ENCODE measurements around the gene IRF2BP2.
"Not testable (repeated sequence)": the region's sequence is repeated elsewhere in the genome, so short reads cannot be mapped to it uniquely, and the experiment has no call there.

Gene IRF2BP2

DNA sequence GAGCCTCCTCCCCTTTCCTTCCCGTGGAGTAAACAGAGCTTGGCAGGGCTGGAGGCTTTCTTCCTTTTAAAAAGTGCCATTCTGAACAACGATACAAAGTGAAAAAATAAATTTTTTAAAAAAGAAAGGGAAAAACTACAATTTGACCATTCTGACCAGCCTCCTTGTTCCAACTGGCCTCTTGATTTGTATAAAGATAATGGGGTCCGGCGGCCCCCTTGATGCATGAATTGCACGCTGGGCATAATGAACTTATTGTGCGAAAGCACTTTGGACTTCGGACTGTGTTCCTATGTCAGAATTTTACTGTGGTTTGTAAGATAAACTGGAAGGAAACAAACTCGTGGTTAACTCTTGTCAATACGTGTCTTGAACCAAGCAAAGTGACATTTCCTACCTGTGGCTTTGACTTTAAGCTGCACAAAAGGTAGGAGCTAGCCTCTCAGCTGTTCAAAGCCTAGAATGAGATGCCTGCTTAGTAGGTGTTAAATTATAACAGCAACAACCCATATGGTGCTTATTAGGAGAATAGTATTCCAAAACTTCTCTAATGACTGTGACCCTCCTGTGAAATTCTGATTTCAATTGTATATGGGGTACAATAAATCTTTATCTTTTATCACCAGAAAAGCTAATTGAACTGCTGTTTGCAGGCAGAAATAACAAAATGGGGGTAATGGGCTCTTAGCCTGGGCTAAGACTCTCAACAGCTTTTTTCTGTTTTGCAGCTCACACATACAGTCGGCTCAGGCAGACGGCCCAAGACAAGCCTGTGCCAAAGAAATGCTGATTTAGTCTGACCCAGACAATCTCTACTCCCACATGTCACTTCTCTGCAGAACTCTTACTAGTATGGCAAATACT, 9.3 kb downstream of the IRF2BP2 start:
- DNase-seq = peak; percentile 81

DNA sequence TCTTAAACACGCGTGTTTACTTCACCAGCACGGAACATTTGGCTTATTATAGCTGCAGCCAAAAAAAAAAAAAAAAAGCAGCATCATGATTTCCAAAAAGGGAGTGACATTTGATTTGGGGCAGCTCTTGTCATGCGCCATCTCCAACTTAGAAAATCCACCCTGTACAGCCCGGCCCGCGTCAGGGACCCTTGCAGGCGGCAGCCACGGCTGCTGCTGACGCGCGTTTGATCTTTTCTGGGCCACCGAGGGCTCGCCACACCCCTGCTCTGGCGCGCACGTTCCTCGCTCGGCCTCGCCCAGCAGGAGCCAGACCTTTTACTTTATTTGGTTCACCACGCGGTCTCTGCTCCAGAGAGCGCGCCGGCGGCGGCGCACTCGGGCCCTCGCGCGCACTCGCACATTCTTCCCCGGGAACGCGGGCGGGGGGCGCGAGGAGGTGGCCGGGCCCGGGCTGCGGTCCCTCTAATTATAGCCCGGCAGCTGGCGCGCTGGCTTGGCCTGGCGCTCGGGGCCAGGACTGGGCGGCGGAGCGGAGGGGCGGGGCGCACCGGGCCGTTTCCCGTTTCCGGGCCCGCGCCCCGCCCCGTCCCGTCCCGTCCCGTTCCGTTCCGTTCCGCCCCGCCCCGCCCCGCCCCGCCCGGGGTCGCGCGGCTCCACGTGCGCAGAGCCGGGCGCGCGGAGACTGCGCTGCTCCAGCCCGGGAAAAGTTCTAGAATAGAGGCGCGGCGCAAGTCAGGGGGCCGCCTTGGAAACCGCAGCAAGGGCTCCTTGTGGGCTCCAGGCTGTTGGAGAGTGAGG, 10.2 kb downstream of the IRF2BP2 start:
- DNase-seq = peak; percentile 93

DNA sequence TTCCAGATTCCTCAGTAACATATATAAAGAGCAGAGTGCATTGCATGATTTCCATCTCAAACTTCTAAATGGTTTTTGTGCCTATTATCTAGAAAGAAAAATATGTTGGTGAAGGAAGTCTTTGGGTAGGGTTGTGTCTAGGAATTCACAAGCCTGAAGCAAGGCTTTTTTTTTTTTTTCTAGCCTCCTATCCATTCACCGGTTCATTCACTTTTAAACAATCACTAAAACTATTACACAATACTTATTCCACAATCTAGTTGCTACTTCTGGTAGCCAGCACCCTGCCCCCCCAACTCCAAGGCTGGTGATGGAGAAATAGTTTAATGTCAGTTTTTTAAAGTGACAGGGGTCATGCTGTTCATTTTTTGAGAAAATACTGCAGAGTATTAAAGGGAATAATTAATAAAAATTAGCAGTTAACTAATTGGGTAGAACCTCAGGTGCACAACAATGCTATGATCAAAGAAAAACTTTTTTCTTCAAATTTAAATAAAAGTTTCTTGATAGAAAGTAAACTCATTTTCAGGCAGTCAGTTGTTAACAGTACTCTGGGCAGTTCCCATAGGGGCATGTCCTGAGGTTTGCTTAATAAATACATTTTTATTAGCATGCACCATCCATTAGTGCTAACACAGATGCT, 10.9 kb downstream of the IRF2BP2 start:
- DNase-seq = no peak

DNA sequence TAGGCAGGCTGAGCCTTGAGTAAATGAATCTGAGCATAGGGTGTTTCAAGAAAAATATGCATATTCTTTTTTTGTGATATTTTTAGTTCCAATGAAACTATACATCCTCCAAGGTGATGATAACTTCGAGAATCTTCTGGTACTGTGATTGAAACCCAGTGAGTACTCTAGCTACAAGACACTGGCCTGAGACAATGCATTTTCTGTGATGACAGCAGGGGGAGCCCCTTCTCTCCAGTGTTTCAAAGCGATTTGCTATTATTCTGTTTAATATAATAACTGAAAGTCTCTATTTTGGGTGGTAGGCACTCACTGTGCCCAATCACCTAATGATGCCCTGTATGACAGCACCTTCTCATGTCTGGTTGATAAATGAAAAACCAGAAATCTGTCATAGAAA, 12.1 kb downstream of the IRF2BP2 start:
- DNase-seq = no peak

DNA sequence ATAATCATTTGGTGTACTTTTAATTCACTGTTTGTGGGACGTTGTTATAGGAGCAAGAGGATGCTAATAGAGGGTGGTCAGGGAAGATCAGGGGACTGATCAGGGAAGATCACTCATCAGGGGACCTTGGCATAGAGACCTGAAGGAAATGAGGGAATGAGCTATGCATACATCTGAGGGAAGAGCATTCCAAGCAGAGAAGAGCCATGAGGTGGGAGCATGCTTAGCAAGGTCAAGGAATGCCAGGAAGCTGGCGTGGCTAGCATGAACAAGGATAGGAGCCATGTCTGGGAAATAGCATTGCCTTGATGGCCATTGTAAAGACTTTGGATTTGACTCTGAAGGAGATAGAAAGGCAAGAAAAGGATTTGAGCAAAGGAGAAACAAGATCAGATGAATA, 14.1 kb downstream of the IRF2BP2 start:
- DNase-seq = no peak

DNA sequence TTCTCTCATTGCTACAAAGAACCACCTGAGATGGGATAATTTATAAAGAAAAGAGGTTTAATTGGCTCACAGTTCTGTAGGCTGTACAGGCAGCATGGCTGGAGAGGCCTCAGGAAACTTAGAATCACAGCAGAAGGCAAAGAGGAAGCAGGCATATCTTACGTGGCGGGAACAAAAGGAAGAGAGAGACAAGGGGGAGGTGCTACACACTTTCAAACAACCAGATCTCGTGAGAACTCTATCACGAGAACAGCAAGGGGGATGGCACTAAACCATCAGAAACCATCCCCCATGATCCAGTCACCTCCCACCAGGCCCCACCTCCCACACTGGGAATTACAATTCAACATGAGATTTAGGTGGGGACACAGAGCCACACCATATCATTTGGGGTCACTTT, 15.4 kb downstream of the IRF2BP2 start:
- DNase-seq = not testable (repeated sequence)

DNA sequence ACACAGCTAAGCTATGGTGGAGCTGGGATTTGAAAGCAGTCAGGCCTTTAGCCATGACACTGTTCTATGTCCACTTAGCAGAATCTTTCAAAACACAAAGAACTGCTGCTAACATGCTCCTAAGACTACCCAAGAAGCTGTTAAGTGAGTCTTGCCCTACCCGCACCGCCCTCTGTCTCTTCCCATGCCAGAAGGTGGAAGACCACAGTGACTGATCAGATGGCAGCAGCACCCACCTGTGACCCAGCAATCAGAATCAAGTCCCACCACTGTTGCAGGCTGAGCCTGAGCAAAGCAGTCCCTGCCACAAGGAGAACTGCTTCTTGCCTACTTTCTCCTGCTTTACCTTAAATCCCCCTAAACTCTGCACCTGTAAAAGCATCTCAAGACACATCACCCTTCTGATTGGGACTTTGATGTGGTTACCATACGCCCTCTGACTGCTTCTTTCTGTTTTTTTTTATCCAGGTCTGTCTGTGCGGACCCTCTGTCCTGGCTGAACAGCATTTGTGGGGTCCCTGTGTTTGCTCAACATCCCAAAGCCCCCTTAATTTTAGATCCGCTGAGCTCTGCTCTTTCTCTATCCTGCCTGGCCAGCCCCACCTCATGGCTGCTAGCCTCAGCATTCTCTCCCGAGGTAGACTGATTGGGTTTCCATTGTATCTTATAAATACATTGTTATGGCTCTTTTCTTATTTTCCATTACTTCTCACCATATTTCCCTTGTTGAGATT, 16.0 kb downstream of the IRF2BP2 start:
- no peak for DNase-seq

DNA sequence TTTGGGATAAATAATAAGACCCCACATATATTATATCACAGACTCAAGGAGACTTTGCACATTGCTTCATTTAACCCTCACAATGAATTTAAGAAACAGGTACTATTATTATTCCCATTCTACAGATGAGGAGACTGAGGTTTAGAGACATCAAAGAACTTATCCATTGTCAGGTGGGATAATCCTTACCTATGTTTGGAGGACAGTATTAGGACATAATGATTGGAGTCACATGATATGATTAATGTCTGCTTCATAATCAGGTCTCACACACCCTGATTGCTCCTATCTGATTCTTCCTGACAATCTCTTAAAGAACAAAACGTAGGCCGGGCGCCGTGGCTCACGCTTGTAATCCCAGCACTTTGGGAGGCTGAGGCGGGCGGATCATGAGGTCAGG, 16.9 kb downstream of the IRF2BP2 start:
- no peak for DNase-seq

DNA sequence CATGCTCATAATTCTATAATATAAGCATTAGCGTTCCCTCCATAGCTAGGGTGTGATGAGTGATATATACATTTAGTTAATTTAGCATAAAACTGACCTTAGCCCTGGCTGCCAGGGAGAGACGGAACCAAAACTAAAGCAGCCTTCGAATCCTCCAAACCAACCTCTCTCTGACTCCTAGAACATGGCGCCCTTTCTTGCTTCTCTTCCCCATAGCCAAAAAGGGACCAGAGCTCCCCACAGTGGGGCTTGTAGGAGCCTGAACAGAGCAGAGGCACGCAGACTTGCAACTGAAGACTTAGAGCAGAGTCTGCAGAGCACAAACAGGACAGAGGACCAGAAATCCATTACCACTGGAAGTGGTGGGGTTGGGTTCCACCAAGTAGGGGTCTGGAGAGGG, 17.7 kb downstream of the IRF2BP2 start:
- DNase-seq = no peak

DNA sequence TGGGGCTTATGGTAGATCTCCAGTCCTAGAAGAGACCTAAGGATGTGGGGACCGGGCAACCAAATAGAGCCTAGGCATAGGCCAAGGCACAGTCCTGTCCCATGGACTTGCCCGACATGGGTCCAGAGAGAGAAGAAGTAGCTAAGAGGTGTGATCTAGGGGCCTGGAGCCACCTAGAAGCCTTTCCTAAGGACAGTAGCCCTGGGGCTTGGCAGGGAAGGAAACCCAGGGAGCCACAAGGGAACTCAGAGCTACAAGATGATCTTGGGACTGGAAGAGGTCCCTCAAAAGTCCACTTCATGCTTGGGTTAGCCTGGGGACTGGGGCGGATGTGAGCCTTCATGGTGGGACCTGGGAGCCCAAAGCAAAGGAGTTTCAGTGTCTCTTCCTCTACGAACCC, 18.8 kb downstream of the IRF2BP2 start:
- no peak for DNase-seq

DNA sequence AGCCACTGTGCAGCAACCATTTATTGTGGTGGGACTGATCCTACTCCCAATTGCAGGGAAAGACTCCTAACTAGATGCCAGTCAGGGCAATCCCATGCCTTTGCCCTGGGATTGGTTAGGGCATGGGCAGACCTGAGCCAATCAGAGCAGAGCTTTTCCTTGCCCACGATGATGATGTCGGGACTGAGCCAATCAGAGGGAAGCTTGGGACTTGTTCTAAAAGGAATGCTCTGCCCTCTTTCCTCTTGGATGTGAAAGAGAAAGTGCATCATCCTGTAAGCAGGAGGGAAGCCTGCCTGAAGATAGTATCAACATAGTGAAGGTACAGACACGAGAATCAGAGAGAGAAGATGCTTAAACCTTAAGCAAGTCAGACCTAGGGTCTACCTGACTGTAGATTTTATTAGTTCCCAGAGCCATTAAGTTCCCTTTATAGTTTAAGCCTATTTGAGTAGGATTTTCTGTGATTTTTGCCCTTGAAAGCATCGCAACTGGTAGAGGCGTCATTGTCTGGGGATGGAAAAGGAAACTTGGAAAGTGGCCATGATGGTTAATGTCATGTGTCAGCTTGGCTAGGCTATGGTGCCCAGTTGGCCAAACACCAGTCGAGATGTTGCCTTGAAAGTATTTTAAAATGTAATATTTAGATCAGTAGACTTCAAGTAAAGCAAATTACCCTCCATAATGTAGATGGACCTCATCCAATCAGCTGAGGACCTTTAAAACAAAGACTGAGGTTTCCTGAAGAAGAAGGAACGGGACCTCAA, 19.9 kb downstream of the IRF2BP2 start:
- DNase-seq = no peak

DNA sequence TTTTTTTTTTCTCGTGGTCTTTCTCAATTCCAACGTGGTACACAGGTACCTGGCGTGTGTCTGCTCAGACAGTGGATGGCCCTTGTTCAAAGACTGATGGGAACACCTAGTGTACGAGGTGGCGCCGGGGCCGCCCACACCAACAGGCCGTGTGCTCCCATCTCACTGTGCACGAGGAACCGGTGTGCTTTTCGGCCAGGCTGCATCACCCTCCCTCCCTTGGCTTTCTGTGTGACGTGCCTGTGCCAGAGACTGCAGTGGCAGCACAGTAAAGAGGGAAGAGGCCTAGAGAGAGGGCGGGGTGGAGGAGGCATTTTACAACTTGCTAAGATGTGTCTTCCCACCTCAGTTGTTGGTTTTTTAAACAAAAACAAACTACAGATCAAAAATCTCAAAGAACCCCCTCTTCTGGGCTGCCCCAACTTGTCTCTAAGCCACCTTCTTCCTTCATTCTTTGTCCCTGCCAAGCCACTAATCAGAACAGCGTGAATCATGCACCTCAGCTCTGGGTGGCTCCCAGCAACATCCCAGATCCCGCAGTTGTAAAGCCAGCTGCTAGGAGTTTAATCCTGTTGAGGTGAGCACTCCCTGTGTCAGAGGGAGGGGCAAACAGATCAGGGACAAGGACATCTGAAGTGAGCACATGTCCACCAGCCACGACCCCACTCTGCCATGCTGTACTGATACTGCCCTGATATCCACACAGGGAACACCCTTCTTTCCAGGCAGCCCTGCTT, 20.7 kb downstream of the IRF2BP2 start:
- DNase-seq = no peak

DNA sequence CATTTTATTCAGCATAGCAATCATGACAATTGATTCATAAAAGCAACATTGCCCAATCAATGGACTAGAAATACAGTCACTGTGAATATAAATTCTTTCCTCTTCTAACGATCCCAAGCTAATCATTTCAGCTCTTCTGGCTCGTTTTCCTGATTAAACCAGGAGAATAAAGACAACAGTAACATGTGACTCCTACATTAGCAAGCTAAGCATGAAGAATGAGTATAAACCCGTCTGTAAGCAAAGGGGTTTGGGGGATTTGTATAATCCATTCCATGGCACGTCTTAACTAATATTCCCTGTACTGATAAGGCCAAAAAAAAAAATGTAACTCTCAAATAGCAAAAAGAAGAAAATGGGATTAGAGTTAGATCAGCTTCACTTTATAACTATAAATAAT, 21.6 kb downstream of the IRF2BP2 start:
- no peak for DNase-seq

DNA sequence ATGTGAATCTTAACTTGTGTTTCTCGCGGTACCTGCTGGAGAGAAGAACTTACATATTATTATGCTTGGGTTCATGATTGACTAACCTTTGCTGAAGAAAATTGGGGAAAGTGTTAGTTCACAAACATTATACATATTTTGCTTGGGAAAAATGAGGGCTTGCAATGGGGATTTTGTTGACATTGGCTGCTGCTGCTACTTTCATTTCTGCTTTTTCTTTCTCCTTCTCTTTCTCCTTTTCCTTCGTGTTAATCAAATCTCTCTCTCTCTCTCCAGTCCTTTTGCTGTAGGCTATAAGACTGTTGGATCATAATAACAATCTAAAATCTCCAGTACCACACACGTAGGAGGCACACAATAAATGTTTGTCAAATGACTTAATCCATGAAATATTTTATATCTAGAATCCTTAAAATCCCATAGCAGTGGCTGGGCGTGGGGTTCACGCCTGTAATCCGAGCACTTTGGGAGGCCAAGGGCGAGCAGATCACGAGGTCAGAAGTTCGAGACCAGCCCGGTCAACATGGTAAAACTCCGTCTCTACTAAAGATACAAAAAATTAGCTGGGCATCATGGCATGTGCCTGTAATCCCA, 23.0 kb downstream of the IRF2BP2 start:
- DNase-seq = no peak

DNA sequence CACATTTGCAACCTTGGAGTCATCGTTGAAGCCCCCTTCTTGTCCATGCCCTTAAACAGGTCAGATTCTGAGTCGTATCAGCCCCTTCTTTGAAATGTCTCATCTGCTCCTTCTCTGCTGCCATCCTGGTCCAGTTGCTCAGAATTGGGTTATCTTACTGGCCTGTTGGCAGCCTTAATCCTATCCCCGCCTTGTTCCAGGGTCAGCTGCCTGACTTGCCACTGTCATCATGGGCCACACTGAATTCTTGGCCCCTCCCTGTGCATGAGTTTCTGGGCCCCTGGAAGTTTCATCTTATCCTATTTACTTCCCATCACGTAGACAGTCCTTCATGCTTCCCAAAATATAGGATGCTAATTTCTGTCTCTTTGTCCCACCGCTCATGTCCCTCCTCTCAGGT, 23.7 kb downstream of the IRF2BP2 start:
- DNase-seq = no peak

DNA sequence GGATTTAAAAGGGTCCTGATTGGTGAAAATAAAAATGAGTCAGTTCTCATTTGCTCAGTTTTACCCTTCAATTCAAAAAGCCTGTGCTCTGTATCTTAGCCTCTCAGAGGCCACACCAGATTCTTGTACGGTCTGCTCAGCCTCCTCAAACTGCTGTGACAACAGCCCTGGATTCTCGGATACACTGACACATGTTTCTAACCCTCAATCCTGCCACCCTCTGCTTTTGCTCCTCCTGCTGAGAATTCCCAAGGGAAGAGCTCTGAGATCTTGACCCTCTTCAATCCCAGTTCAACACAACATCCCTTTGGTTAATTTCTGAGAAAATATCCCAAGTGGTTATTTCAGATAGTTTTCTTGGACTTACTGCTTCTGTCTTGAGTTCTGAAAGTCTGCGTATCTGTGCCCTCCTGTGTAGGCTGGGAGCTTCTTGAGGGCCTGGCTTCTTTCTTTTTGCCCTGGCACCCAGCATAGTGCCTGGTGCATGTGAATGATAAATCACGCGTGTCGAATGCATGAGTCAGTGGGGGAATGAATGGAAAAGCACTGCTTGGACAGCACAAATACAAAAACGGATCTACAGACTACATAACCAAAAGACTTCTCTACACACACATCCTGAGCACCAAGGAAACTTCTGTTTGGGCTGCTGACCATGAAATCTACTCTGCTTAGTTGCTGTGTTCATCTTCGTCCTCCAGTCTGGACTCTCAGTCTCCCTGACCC, 24.5 kb downstream of the IRF2BP2 start:
- DNase-seq = no peak

DNA sequence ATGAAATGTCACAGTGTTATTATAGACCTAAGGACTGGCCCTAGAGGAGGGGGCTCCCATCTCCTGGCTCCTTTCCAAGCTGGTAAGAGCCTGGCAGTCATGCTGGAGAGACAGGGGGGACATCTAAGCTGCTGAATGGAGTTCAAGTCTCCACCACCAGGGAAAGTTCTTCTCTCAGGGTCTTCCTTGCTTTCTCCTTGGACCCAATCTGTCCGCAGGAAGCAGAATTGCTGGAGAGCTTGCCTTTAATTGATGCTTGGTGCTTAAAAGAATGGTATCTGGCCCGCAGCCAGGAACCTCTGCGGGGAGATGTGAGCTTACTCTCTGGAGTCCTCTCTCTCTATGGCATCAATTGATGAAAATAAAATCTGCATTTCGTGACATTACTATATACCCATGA, 25.1 kb downstream of the IRF2BP2 start:
- DNase-seq = peak; percentile 64

DNA sequence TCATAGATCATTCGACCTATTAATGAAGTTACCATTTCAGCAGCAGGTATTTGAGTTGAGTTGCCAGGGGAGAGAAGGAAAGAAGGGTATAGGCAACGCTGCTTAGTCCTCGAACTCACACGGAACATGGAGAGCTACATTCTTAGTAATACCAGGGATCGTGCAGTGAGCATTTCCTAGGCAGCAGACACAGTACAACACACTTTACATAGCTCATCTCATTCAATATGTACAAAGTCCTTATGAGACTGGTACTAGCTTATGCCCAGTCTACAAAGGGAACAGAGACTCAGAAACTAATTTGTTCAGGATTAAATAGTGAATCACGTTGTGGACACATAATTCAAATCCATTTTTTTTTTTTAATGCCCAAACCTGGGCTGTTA, 25.6 kb downstream of the IRF2BP2 start:
- no peak for DNase-seq

DNA sequence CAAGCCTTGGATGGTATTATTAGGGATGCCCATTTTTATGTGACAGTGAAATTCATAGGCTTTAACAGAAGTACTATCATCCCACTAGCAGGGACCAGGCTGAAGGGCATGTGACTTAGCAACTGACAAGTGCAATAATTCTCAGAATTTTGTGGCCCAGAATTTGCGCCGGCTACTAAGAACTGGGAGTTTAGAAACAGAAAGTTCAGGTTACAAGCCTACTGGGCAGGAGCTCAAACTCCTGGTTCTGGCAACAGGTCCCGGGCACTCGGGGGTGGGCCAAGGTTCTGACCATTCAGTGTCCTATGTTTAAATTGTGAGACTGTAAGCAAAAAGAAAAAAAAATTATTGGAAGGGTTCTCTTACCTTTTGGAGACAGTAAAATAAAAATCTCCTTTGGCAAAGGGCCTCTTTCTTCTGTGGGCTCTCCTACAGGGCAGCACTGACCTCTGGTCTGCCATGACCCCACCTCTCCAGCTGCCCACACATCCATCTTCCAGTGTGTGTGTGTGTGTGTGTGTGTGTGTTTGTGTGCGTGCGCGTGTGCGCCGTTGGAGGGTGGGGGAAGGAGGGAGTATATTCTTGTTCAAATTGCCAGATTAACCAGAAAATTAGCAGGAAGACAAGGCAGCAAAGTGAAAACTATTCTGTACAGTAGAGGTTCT, 26.1 kb downstream of the IRF2BP2 start:
- DNase-seq = peak; percentile 68
